GM23248 (cell line): ENCODE measurements around the gene PIBF1. TPM values are rescaled to one million over a fixed set of nuclear protein-coding genes. Genes with fewer than 3 reads are reported as not detected.

ENCODE experiments used
- DNase-seq: peaks from one replicate; pipeline ENCODE4 v3.0.0-alpha.2; 2015
- H2AFZ ChIP-seq: fragments of 200-600 bp; sonication (generic); 2 replicates; pipeline ENCODE4 v1.6.1; 2016; ENCODE audit warnings: antibody characterized with exemption
- H3F3A ChIP-seq: fragments of 200-600 bp; sonication (generic); 2 replicates; pipeline ENCODE4 v1.6.1; 2016; ENCODE audit warnings: mild to moderate bottlenecking, antibody characterized with exemption, mixed run types; ENCODE audit not compliant: insufficient read depth
- H3K27ac ChIP-seq: fragments of 200-600 bp; sonication (generic); 2 replicates; pipeline ENCODE4 v1.5.1; 2016; ENCODE audit warnings: mild to moderate bottlenecking
- H3K27me3 ChIP-seq: fragments of 200-600 bp; sonication (generic); replicated peaks from 2 replicates; pipeline ENCODE4 v1.6.1; 2016; ENCODE audit warnings: mild to moderate bottlenecking; ENCODE audit not compliant: insufficient read depth
- H3K36me3 ChIP-seq: fragments of 200-600 bp; sonication (generic); 2 replicates; pipeline ENCODE4 v1.6.1; 2016; ENCODE audit warnings: low read depth, mild to moderate bottlenecking
- H3K4me1 ChIP-seq: fragments of 200-600 bp; sonication (generic); 2 replicates; pipeline ENCODE4 v1.6.1; 2016; ENCODE audit warnings: mild to moderate bottlenecking; ENCODE audit not compliant: insufficient read depth
- H3K4me2 ChIP-seq: fragments of 200-600 bp; sonication (generic); one replicate; pipeline ENCODE4 v1.6.1; 2016; ENCODE audit warnings: mild to moderate bottlenecking; ENCODE audit not compliant: unreplicated experiment
- H3K4me3 ChIP-seq: fragments of 200-600 bp; sonication (generic); 2 replicates; pipeline ENCODE4 v1.5.1; 2016; ENCODE audit warnings: mild to moderate bottlenecking
- H3K79me2 ChIP-seq: fragments of 200-600 bp; sonication (generic); 2 replicates; pipeline ENCODE4 v1.6.1; 2016; ENCODE audit warnings: mild to moderate bottlenecking; ENCODE audit not compliant: insufficient read depth
- H3K9ac ChIP-seq: fragments of 200-600 bp; sonication (generic); 2 replicates; pipeline ENCODE4 v1.6.1; 2016; ENCODE audit warnings: mild to moderate bottlenecking
- H3K9me2 ChIP-seq: fragments of 200-600 bp; sonication (generic); 2 replicates; pipeline ENCODE4 v1.6.1; 2016; ENCODE audit warnings: mixed run types, mild to moderate bottlenecking, moderate library complexity; ENCODE audit not compliant: insufficient read depth
- H3K9me3 ChIP-seq: fragments of 200-600 bp; sonication (generic); one replicate; pipeline ENCODE4 v1.6.1; 2017; ENCODE audit warnings: low read depth
- H4K20me1 ChIP-seq: fragments of 200-600 bp; sonication (generic); 2 replicates; pipeline ENCODE4 v1.6.0; 2016; ENCODE audit not compliant: insufficient read depth
- EZH2 ChIP-seq: fragments of 200-600 bp; sonication (generic); IDR thresholded peaks from 2 replicates; pipeline ENCODE4 v1.6.1; 2018; ENCODE audit warnings: antibody characterized with exemption, mild to moderate bottlenecking; ENCODE audit not compliant: insufficient read depth, poor library complexity, severe bottlenecking
- EZH2phosphoT487 ChIP-seq: fragments of 200-600 bp; sonication (generic); IDR thresholded peaks from 2 replicates; pipeline ENCODE4 v1.6.1; 2018; ENCODE audit warnings: antibody characterized with exemption, moderate library complexity, mild to moderate bottlenecking, low read depth; ENCODE audit not compliant: insufficient read depth
- WGBS, 2 experiments: methylation state at CpG; one replicate each; pipeline ENCODE4 v1.1.6; 2015 to 2017; ENCODE audit warnings: low lambda C conversion rate in 2 of 2, low coverage in 1 of 2; ENCODE audit errors: missing lambda C conversion rate in 2 of 2; 5-methylcytosine and 5-hydroxymethylcytosine counted together
- in situ Hi-C: fragments of 300-500 bp; cut with MboI; formaldehyde crosslinking; loops from 2 replicates; pipeline ENCODE4 v1.15.0; 2020
- polyA plus RNA-seq: library from polyadenylated mRNA; unstranded; fragments of >200 nt; fragmentation: Nextera tagmentation; extraction: Ambion mirVana; gene quantifications from 2 replicates; pipeline ENCODE4 v1.2.1, GENCODE V29; 2016
- total RNA-seq: library from RNA; depleted of rRNA; stranded (reverse); fragments of >200 nt; shearing (Covaris generic); gene quantifications from 2 replicates; pipeline ENCODE4 v1.2.3, GENCODE V29; 2014

The PIBF1 gene
- total and polyA plus RNA-seq, 2 experiments from 2014 or later, result 15.2 to 17.0 TPM

DNA sequence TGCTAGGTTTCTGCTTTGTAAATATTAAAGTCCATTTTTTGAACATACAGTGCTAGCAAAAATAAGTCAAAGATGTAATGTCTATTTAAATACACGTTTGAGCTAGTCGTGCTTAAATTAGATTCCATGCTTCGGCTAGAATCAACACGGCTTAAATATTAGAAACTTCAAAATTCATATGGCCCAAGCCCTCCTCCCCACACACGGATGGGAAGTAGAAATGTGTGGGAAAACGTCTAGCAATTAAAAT is 276.1 kb downstream of the PIBF1 start:
- no peak for TF ChIP-seq EZH2
- Histone ChIP-seq H3F3A (peaks cover 24% of the 10 kb centered on the region), H3K9me2 (no peaks in the 10 kb centered on the region), H3K4me3 (no peak overlapping the region), H3K9me3 (no peaks in the 10 kb centered on the region), H3K9ac (no peak overlapping the region), H3K4me1 (peaks cover 28% of the 10 kb centered on the region), H3K27ac (no peak overlapping the region), H2AFZ (no peak overlapping the region), H3K4me2 (no peak overlapping the region), H4K20me1 (no peaks in the 10 kb centered on the region), H3K36me3 (no peaks in the 10 kb centered on the region), H3K27me3 (no peaks in the 10 kb centered on the region), H3K79me2 (0 out of 2 replicates have a peak, but pooled peaks cover 12% of the 10 kb centered on the region)
- DNase-seq, result no peak
- in situ Hi-C loops, result loop anchor here (25.0 kb wide), 1 partner anchor 654 kb away; no protein-coding TSS in a partner anchor
- WGBS, 2 experiments, result 30 to 35% methylated on average over 6 of the region's 6 CpGs

DNA sequence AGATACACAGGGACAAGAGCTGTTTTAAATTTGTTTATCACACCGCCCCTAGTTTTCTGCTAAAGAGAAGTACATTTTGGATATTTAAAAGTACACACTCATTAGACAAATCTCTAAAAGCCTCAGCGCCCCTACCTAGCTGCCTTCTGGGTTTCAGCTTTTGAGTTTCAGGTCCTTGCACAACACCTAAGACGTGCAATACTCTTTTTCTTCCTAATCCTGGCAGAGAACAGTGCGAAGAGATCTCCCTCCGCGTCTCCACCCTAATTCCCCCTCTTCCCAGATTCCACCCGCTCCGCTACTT is 276.5 kb downstream of the PIBF1 start:
- Histone ChIP-seq H2AFZ (peak overlapping the region; percentile 75), H3K27me3 (no peaks in the 10 kb centered on the region), H3F3A (peaks cover 24% of the 10 kb centered on the region), H3K9me2 (no peaks in the 10 kb centered on the region), H3K4me3 (peak overlapping the region; percentile 83), H3K4me2 (no peak overlapping the region), H3K4me1 (peaks cover 28% of the 10 kb centered on the region), H3K9me3 (no peaks in the 10 kb centered on the region), H3K36me3 (no peaks in the 10 kb centered on the region), H4K20me1 (no peaks in the 10 kb centered on the region), H3K27ac (no peak overlapping the region), H3K9ac (peak overlapping the region; percentile 39), H3K79me2 (0 out of 2 replicates have a peak, but pooled peaks cover 12% of the 10 kb centered on the region)
- TF ChIP-seq EZH2 (no peak), EZH2phosphoT487 (no peak)
- in situ Hi-C loops, result loop anchor here (25.0 kb wide), 1 partner anchor 654 kb away; no protein-coding TSS in a partner anchor
- WGBS, 2 experiments, result 1 to 3% methylated on average over 6 to 8 of the region's 8 CpGs
- DNase-seq, result no peak

DNA sequence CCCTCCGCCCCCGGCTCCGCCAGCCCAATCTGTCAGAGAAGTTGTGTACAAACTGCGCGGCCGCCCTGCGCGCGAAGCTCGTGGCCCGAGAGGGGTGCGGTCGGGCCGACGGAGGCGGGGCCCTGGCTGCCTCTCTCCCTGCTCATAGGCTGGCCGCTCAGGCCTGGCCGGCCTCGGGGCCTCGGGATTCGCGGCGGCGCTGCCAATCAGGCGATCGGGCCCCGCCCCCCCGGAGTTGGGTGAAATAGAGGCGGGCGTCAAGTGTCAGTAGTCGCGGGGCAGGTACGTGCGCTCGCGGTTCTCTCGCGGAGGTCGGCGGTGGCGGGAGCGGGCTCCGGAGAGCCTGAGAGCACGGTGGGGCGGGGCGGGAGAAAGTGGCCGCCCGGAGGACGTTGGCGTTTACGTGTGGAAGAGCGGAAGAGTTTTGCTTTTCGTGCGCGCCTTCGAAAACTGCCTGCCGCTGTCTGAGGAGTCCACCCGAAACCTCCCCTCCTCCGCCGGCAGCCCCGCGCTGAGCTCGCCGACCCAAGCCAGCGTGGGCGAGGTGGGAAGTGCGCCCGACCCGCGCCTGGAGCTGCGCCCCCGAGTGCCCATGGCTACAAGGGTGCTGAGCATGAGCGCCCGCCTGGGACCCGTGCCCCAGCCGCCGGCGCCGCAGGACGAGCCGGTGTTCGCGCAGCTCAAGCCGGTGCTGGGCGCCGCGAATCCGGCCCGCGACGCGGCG is 277.0 kb downstream of the PIBF1 start, which contains the start of gene KLF5:
Gene KLF5 (plus strand): TSS at position 270 of the 724 bp plus-strand sequence. CDS start 323 bp downstream, at position 593.
- peak within 1 kb of the TSS; percentile 59; the same call in 1 of the 2 replicates for H3K27ac ChIP-seq
- 1% methylated on average over 52 to 69 of the region's 93 CpGs for WGBS, 2 experiments
- in situ Hi-C loops, result loop anchor here (25.0 kb wide), 1 partner anchor 653 kb away; no protein-coding TSS in a partner anchor
- peak; percentile 98 for DNase-seq
- H2AFZ ChIP-seq, result peak within 1 kb of the TSS; percentile 75
- H3K9me2 ChIP-seq, result no peaks in the 10 kb centered on the region
- H3F3A ChIP-seq, result peaks cover 24% of the 10 kb centered on the region
- peak within 1 kb of the TSS; percentile 83 for H3K4me3 ChIP-seq
- H3K4me1 ChIP-seq, result peaks cover 28% of the 10 kb centered on the region
- H3K79me2 ChIP-seq, result 0 out of 2 replicates have a peak, but pooled peaks cover 12% of the 10 kb centered on the region
- H3K27me3 ChIP-seq, result no peaks in the 10 kb centered on the region
- H3K36me3 ChIP-seq, result no peaks in the 10 kb centered on the region
- peak within 1 kb of the TSS; percentile 69 for H3K9ac ChIP-seq
- TF ChIP-seq EZH2phosphoT487 (no peak), EZH2 (no peak)
- no peaks in the 10 kb centered on the region for H4K20me1 ChIP-seq
- peak within 1 kb of the TSS; percentile 95 for H3K4me2 ChIP-seq
- no peaks in the 10 kb centered on the region for H3K9me3 ChIP-seq

DNA sequence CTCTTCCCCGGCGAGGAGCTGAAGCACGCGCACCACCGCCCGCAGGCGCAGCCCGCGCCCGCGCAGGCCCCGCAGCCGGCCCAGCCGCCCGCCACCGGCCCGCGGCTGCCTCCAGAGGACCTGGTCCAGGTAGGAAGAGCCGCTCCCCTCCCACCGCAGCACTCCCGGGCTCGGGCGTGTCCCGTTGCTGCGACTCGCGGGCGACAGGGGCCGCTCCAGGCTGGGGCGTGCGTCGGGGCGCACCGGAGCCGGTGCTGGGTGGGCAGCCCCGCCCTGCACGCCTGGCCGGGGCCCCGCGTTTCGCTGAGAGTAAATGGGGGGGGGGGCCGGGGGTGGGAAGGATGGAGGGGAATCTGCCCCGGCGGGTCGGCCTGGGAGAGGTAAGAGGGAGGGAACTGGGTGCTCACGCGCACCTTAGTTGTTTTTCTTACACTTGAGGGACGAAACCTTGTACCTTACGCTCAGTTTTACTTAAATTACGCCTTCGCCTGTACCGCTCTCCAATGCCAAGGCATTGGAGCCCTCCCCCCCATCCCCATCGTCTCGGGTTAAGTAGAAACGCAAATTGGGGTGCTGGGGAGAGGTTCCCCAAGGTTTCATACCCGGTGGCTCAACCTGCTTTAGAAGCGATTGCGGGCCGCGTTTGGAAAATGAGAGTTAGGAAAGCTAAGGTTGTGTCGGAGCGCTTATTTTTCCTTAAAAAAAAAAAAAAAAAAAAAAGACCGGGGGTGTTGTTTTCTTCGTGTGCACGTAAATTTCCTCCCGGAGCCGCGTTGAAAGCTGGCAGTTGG is 277.7 kb downstream of the PIBF1 start:
- Histone ChIP-seq H3K4me2 (peak overlapping the region; percentile 95), H3K27me3 (no peaks in the 10 kb centered on the region), H3K9ac (peak overlapping the region; percentile 69), H3K4me1 (peaks cover 28% of the 10 kb centered on the region), H2AFZ (peak overlapping the region; percentile 75), H4K20me1 (no peaks in the 10 kb centered on the region), H3K27ac (peak overlapping the region; percentile 59; the same call in 1 of the 2 replicates), H3K9me3 (no peaks in the 10 kb centered on the region), H3K36me3 (no peaks in the 10 kb centered on the region), H3K79me2 (0 out of 2 replicates have a peak, but pooled peaks cover 12% of the 10 kb centered on the region), H3K9me2 (no peaks in the 10 kb centered on the region), H3F3A (peaks cover 24% of the 10 kb centered on the region), H3K4me3 (peak overlapping the region; percentile 83)
- WGBS, 2 experiments, result 1 to 2% methylated on average over 38 to 62 of the region's 68 CpGs
- TF ChIP-seq EZH2 (no peak), EZH2phosphoT487 (no peak)
- peak; percentile 62 for DNase-seq
- in situ Hi-C loops, result loop anchor here (25.0 kb wide), 1 partner anchor 653 kb away; no protein-coding TSS in a partner anchor
